Loucy (cell line): ENCODE measurements around the gene TSHZ2.
"Not testable (repeated sequence)": the region's sequence is repeated elsewhere in the genome, so short reads cannot be mapped to it uniquely, and the experiment has no call there.

Source experiments
- H2AFZ ChIP-seq: fragments of 200-600 bp; sonication (generic); 2 replicates; pipeline ENCODE4 v1.6.0; 2016; ENCODE audit warnings: antibody characterized with exemption, mild to moderate bottlenecking, low read length, moderate library complexity
- H3F3A ChIP-seq: fragments of 200-600 bp; 2 replicates; pipeline ENCODE4 v1.6.0; 2016; ENCODE audit warnings: antibody characterized with exemption, low read depth, mild to moderate bottlenecking
- H3K27me3 ChIP-seq: fragments of 200-600 bp; sonication (generic); 2 replicates; pipeline ENCODE4 v1.6.1; 2014; ENCODE audit warnings: low read length, mild to moderate bottlenecking; ENCODE audit not compliant: insufficient read depth, poor library complexity, severe bottlenecking
- H3K36me3 ChIP-seq: fragments of 200-600 bp; sonication (generic); 2 replicates; pipeline ENCODE4 v1.6.1; 2016; ENCODE audit warnings: low read length; ENCODE audit not compliant: insufficient read depth
- H3K4me1 ChIP-seq: fragments of 200-600 bp; sonication (generic); 2 replicates; pipeline ENCODE4 v1.5.1; 2014; ENCODE audit warnings: low read length, mild to moderate bottlenecking; ENCODE audit not compliant: insufficient read depth, poor library complexity, severe bottlenecking
- H3K4me2 ChIP-seq: fragments of 200-600 bp; sonication (generic); 2 replicates; pipeline ENCODE4 v1.6.0; 2014; ENCODE audit warnings: antibody characterized with exemption, low read length, low read depth, mild to moderate bottlenecking; ENCODE audit not compliant: poor library complexity, severe bottlenecking
- H3K4me3 ChIP-seq: fragments of 200-600 bp; sonication (generic); 2 replicates; pipeline ENCODE4 v1.5.1; 2014; ENCODE audit warnings: low read length, mild to moderate bottlenecking, mixed read lengths; ENCODE audit not compliant: poor library complexity, severe bottlenecking
- H3K79me2 ChIP-seq: fragments of 200-600 bp; sonication (generic); 2 replicates; pipeline ENCODE4 v1.6.1; 2014; ENCODE audit warnings: low read length; ENCODE audit not compliant: insufficient read depth
- H3K9ac ChIP-seq: fragments of 200-600 bp; sonication (generic); 2 replicates; pipeline ENCODE4 v1.6.0; 2014; ENCODE audit warnings: mild to moderate bottlenecking, low read depth, low read length, moderate library complexity; ENCODE audit not compliant: poor library complexity, severe bottlenecking
- H3K9me2 ChIP-seq: fragments of 200-600 bp; sonication (generic); replicated peaks from 2 replicates; pipeline ENCODE4 v1.6.1; 2016; ENCODE audit warnings: low read depth, low read length, mixed read lengths
- H3K9me3 ChIP-seq: fragments of 200-600 bp; sonication (generic); 2 replicates; pipeline ENCODE4 v1.6.1; 2014; ENCODE audit warnings: mild to moderate bottlenecking, antibody characterized with exemption, low read length, low read depth; ENCODE audit not compliant: insufficient read depth
- H4K20me1 ChIP-seq: fragments of 200-600 bp; sonication (generic); 2 replicates; pipeline ENCODE4 v1.6.0; 2014; ENCODE audit warnings: antibody characterized with exemption, low read length, mild to moderate bottlenecking; ENCODE audit not compliant: insufficient read depth, poor library complexity, severe bottlenecking
- CTCF ChIP-seq: fragments of 200-600 bp; sonication (generic); conservative IDR thresholded peaks from 2 replicates; pipeline ENCODE4 v1.5.1; 2014; ENCODE audit warnings: mild to moderate bottlenecking, antibody characterized with exemption, low read length
- EZH2phosphoT487 ChIP-seq: fragments of 200-600 bp; IDR thresholded peaks from 2 replicates; pipeline ENCODE4 v1.6.1; 2018; ENCODE audit warnings: antibody characterized with exemption, mild to moderate bottlenecking, moderate library complexity, borderline replicate concordance

The TSHZ2 gene

GRCh38 chr20:53320701-53321100 is 348.5 kb downstream of the TSHZ2 start:
- Histone ChIP-seq H2AFZ (no peak overlapping the region), H3K27me3 (no peaks in the 10 kb centered on the region), H3K9ac (no peak overlapping the region), H3K36me3 (no peaks in the 10 kb centered on the region), H4K20me1 (no peaks in the 10 kb centered on the region), H3K4me3 (no peak overlapping the region), H3K79me2 (no peaks in the 10 kb centered on the region), H3K4me1 (peaks cover 6% of the 10 kb centered on the region), H3F3A (no peaks in the 10 kb centered on the region), H3K9me3 (no peaks in the 10 kb centered on the region), H3K4me2 (no peak overlapping the region), H3K9me2 (no peaks in the 10 kb centered on the region)
- no peak for TF ChIP-seq EZH2phosphoT487
- no peak for TF ChIP-seq CTCF

GRCh38 chr20:53321596-53321995 is 349.4 kb downstream of the TSHZ2 start:
- H3K9ac ChIP-seq, result no peak overlapping the region
- no peak overlapping the region for H2AFZ ChIP-seq
- 0 out of 2 replicates have a peak, but pooled peaks have one; percentile 10 for TF ChIP-seq CTCF
- no peak for TF ChIP-seq EZH2phosphoT487
- H4K20me1 ChIP-seq, result no peaks in the 10 kb centered on the region
- no peaks in the 10 kb centered on the region for H3K9me3 ChIP-seq
- H3K27me3 ChIP-seq, result no peaks in the 10 kb centered on the region
- no peaks in the 10 kb centered on the region for H3K36me3 ChIP-seq
- H3K4me3 ChIP-seq, result no peak overlapping the region
- no peaks in the 10 kb centered on the region for H3F3A ChIP-seq
- peaks cover 6% of the 10 kb centered on the region for H3K4me1 ChIP-seq
- H3K4me2 ChIP-seq, result no peak overlapping the region
- H3K79me2 ChIP-seq, result no peaks in the 10 kb centered on the region
- H3K9me2 ChIP-seq, result no peaks in the 10 kb centered on the region

DNA sequence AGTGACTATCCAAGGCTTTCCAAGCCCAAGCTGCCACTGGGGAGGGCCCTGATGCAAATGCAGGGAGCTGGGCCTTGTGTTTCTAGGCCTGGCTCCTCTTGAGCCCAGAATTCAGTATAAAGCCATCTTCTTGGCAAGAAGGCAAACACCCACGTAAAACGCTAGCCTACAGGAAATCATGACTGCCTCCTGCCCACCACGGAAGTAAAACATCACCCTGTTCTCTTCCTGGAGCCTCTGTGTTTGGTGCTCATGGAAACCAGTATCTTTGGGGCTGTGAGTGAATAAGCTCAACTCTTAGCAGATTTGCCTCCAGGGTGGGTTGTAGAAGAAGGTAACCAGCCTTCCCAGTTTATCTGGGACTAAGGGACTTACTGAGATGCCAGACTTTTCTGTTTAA is 350.5 kb downstream of the TSHZ2 start:
- Histone ChIP-seq H2AFZ (peak overlapping the region; percentile 72; the same call in 1 of the 2 replicates), H3K9me3 (no peaks in the 10 kb centered on the region), H3K9ac (no peak overlapping the region), H3K27me3 (no peaks in the 10 kb centered on the region), H3K4me3 (no peak overlapping the region), H3K79me2 (no peaks in the 10 kb centered on the region), H3F3A (no peaks in the 10 kb centered on the region), H3K36me3 (no peaks in the 10 kb centered on the region), H4K20me1 (no peaks in the 10 kb centered on the region), H3K9me2 (no peaks in the 10 kb centered on the region), H3K4me2 (no peak overlapping the region), H3K4me1 (peaks cover 6% of the 10 kb centered on the region)
- TF ChIP-seq CTCF (no peak), EZH2phosphoT487 (no peak)

- H3K79me2 ChIP-seq, H3K4me2 ChIP-seq, H3F3A ChIP-seq, H3K4me1 ChIP-seq, H3K9me2 ChIP-seq, H2AFZ ChIP-seq, H4K20me1 ChIP-seq, H3K9ac ChIP-seq, H3K4me3 ChIP-seq, H3K36me3 ChIP-seq, H3K9me3 ChIP-seq, H3K27me3 ChIP-seq: not testable (repeated sequence)
These were observed 351.3 kb downstream of the TSHZ2 start for GRCh38 chr20:53323460-53323859.
